Gastroesophageal sphincter (tissue), 3 donors: Measurements from ENCODE around the gene IL10RA.

Experiments
- POLR2AphosphoS5 ChIP-seq: sonication (generic); formaldehyde crosslinking; IDR thresholded peaks from one replicate; pipeline ENCODE4 v1.6.1; 2017; ENCODE audit warnings: antibody characterized with exemption
- TF ChIP-seq, protein P1 (sequence below), 4 experiments: fragments of 200-600 bp in 2 of 4; fragments of 450-650 bp in 2 of 4; sonication (generic) in 1 of 4; IDR thresholded peaks; one replicate each; pipeline ENCODE4 v1.5.1; 2017 to 2019; ENCODE audit warnings: antibody characterized with exemption in 4 of 4, mild to moderate bottlenecking in 2 of 4, moderate library complexity in 2 of 4

DNA sequence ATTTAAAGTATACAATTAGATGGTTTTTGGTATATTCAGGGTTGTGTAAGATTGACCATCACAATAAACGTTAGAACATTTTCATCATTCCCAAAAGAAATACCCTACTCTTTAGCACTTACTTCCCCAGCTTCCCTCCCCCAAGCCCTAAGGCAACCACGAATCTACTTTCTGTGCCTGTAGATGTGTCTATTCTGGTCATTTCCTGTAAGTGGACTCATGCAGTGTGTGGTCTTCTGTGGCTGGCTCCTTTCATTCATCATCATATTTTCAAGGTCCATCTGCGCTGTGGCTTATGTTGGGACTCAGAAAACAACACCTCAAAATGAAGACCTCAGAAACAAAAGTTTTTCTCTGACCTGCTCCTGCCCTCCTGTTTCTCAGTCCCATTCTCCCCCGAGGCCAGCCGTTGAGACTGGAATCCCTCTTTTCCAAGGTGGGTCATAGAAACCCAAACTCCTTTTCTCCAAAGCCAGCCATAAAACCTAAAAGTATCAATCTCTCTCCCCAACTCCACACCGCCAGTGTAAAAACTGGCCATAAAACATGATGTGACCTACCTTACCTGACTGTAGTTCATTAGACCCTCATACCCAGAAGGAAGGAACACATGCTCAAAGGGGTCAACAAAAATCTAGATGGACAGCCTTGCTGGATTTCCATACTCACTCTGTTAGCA, 44.1 kb upstream of the IL10RA start:
- TF ChIP-seq, protein P1, sequence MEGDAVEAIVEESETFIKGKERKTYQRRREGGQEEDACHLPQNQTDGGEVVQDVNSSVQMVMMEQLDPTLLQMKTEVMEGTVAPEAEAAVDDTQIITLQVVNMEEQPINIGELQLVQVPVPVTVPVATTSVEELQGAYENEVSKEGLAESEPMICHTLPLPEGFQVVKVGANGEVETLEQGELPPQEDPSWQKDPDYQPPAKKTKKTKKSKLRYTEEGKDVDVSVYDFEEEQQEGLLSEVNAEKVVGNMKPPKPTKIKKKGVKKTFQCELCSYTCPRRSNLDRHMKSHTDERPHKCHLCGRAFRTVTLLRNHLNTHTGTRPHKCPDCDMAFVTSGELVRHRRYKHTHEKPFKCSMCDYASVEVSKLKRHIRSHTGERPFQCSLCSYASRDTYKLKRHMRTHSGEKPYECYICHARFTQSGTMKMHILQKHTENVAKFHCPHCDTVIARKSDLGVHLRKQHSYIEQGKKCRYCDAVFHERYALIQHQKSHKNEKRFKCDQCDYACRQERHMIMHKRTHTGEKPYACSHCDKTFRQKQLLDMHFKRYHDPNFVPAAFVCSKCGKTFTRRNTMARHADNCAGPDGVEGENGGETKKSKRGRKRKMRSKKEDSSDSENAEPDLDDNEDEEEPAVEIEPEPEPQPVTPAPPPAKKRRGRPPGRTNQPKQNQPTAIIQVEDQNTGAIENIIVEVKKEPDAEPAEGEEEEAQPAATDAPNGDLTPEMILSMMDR (IDR thresholded peaks at IDR 0.05) = no peak
- no peak for TF ChIP-seq POLR2AphosphoS5
